CD4-positive, alpha-beta T cell (primary cell): ENCODE results near the gene UBAC2. TPM values are rescaled to one million over a fixed set of nuclear protein-coding genes. Genes with fewer than 3 reads are reported as not detected.

ENCODE experiments used
- ATAC-seq: fragments of 200-7000 bp; cut with Tn5 transposase; one replicate; pipeline ENCODE4 v1.10.0; 2022; ENCODE audit warnings: mild to moderate bottlenecking; ENCODE audit not compliant: poor library complexity
- CTCF ChIA-PET: fragments of 350-600 bp; sonication (Branson Sonifier 250); formaldehyde crosslinking; loops from one replicate; lab custom pipeline; 2021; ENCODE audit warnings: antibody characterized with exemption, inconsistent platforms; lab: Charles Lee
- POLR2A ChIA-PET: fragments of 350-600 bp; sonication (Branson Sonifier 250); formaldehyde crosslinking; loops from one replicate; lab custom pipeline; 2021; ENCODE audit warnings: antibody characterized with exemption, inconsistent platforms; lab: Charles Lee
- DNase-seq, 14 experiments: peaks; one replicate each; pipeline ENCODE4 v3.0.0-alpha.2; 2013 to 2020; ENCODE audit warnings: mixed read lengths in 2 of 14
- H3K27ac ChIP-seq, 2 donors: one replicate each; pipeline versions ENCODE4 v1.5.1 to v1.7.0; 2013; ENCODE audit warnings: low read length in 2 of 2, low read depth in 1 of 2, mild to moderate bottlenecking in 1 of 2
- H3K27me3 ChIP-seq, 2 experiments: 1 replicate in 1 of 2; 2 replicates in 1 of 2; pipeline versions ENCODE4 v1.6.1 to v1.7.0; 2013; ENCODE audit warnings: low read length in 2 of 2, control low read depth in 1 of 2, mild to moderate bottlenecking in 1 of 2, moderate library complexity in 1 of 2; ENCODE audit not compliant: insufficient read depth in 2 of 2, control insufficient read depth in 1 of 2
- H3K36me3 ChIP-seq: one replicate; pipeline ENCODE4 v1.6.1; 2013; ENCODE audit warnings: low read length, control low read depth; ENCODE audit not compliant: insufficient read depth
- H3K4me1 ChIP-seq: one replicate; pipeline ENCODE4 v1.6.1; 2013; ENCODE audit warnings: low read length, control low read depth; ENCODE audit not compliant: insufficient read depth
- H3K4me3 ChIP-seq: one replicate; pipeline ENCODE4 v1.5.1; 2013; ENCODE audit warnings: mild to moderate bottlenecking, low read length, moderate library complexity
- H3K9me3 ChIP-seq, 2 experiments: 1 replicate in 1 of 2; 2 replicates in 1 of 2; pipeline versions ENCODE4 v1.6.1 to v1.7.0; 2013; ENCODE audit warnings: low read length in 2 of 2, mild to moderate bottlenecking in 2 of 2, control low read depth in 1 of 2, moderate library complexity in 1 of 2; ENCODE audit not compliant: control insufficient read depth in 1 of 2, insufficient read depth in 1 of 2
- H3K27ac Mint-ChIP-seq: one replicate; pipeline ENCODE4 v1.8.0; 2020; ENCODE audit warnings: mixed read lengths
- H3K27me3 Mint-ChIP-seq: one replicate; pipeline ENCODE4 v1.8.0; 2021; ENCODE audit warnings: mixed read lengths
- H3K36me3 Mint-ChIP-seq: one replicate; pipeline ENCODE4 v1.8.0; 2021; ENCODE audit warnings: low read depth, mixed read lengths
- H3K4me1 Mint-ChIP-seq: one replicate; pipeline ENCODE4 v1.8.0; 2021; ENCODE audit warnings: low read depth, mixed read lengths
- H3K4me3 Mint-ChIP-seq: one replicate; pipeline ENCODE4 v1.8.0; 2020; ENCODE audit warnings: mild to moderate bottlenecking, mixed read lengths
- H3K9me3 Mint-ChIP-seq: one replicate; pipeline ENCODE4 v1.8.0; 2020; ENCODE audit warnings: mixed read lengths
- intact Hi-C, 2 experiments: fragments of 100-400 bp; cut with DNase I in 1 of 2; cut with micrococcal nuclease in 1 of 2; formaldehyde crosslinking; loops; one replicate each; pipeline versions ENCODE4 v1.15.1 to v1.9.0; 2023 to 2025; cut with DNase I, micrococcal nuclease
- total RNA-seq, 174 experiments: library from RNA in 2 of 174; stranded (reverse) in 2 of 174; gene quantifications; one replicate each; pipeline ENCODE4 v1.2.3 and lab custom pipeline; 2021 to 2026
- TF ChIP-seq, protein P1 (sequence below): fragments of 200-600 bp; IDR thresholded peaks from one replicate; pipeline ENCODE4 v1.8.0; 2022; ENCODE audit warnings: antibody characterized with exemption, mild to moderate bottlenecking

UBAC2 gene
- total RNA-seq, 2 experiments from 2014 or later, result 59.8 to 67.4 TPM

DNA sequence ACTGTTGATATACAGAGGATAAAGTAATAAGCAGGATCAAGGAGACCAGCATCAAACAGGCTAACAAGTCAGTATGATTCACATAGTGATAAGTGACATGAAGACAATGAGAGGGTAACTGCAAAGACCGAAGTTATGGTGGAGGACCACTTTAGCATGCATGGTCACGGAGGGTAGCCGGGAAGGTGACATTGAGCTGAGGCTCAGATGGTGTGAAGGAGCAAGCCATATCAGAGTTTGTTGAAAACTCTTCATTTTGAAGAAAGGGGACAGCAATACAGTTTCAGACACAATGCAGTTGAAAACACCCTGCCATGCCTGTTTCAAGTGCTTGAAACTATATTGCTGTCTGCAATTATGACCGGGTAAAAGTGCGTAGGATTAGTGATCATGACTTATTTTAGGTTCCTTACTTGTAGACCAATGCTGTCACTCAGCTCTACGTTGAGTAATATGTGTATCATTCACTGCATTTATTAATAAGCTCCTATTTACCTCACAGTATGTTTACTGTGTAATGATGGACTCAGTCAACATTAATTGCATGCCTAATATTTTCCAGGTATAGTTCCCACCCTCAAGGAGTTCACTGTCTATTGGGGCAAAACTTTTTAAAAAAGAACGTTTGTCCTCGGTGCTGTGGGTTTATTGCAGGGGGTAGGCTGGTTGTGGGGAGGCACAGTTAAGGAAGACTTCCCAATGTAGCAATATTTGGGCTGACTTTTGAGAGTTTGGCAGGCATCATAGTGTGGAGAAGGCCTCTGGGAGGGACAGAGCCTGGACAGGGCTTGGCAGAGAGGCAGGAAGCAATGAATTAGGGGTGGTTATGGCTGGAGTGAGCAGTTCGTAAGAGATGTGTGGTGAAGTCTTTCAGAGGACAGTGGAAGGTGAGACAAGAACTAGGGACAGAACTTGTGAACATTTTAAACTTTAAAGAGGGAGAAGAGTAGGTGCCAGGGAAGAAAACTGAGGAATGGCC is 3.2 kb downstream of the UBAC2 start:
- H3K9me3 Mint-ChIP-seq, result no peaks in the 10 kb centered on the region
- peaks cover 76% of the 10 kb centered on the region for H3K4me1 Mint-ChIP-seq
- DNase-seq (peak in 1 of 14 experiments; percentile 13), ATAC-seq (no peak)
- intact Hi-C loops, result loop anchor here (1.0 to 10.0 kb wide), 6 partner anchors 11 to 401 kb away; partner anchors contain the start of gene CLYBL (in 1 of the 2)
- no peaks in the 10 kb centered on the region for H3K9me3 ChIP-seq
- peak overlapping the region; percentile 93 for H3K27ac Mint-ChIP-seq
- no peaks in the 10 kb centered on the region for H3K27me3 Mint-ChIP-seq
- CTCF ChIA-PET, result interaction anchor here (0.8 to 9.3 kb wide), 8 partner anchors 11 to 62 kb away, joined by 4 to 48 read pairs (median 6); partner anchors contain the start of gene GPR18
- peaks cover 66% of the 10 kb centered on the region for H3K4me1 ChIP-seq
- POLR2A ChIA-PET, result interaction anchor here (0.8 to 11.7 kb wide), 9 partner anchors 14 to 115 kb away, joined by 3 to 259 read pairs (median 4); partner anchors contain the start of gene GPR18
- H3K4me3 Mint-ChIP-seq, result peak overlapping the region; percentile 91
- no peaks in the 10 kb centered on the region for H3K27me3 ChIP-seq
- H3K27ac ChIP-seq, result peak overlapping the region; percentile 57 to 60
- TF ChIP-seq, protein P1, sequence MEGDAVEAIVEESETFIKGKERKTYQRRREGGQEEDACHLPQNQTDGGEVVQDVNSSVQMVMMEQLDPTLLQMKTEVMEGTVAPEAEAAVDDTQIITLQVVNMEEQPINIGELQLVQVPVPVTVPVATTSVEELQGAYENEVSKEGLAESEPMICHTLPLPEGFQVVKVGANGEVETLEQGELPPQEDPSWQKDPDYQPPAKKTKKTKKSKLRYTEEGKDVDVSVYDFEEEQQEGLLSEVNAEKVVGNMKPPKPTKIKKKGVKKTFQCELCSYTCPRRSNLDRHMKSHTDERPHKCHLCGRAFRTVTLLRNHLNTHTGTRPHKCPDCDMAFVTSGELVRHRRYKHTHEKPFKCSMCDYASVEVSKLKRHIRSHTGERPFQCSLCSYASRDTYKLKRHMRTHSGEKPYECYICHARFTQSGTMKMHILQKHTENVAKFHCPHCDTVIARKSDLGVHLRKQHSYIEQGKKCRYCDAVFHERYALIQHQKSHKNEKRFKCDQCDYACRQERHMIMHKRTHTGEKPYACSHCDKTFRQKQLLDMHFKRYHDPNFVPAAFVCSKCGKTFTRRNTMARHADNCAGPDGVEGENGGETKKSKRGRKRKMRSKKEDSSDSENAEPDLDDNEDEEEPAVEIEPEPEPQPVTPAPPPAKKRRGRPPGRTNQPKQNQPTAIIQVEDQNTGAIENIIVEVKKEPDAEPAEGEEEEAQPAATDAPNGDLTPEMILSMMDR, result no peak
- H3K36me3 ChIP-seq, result peaks cover 21% of the 10 kb centered on the region
- H3K4me3 ChIP-seq, result peak overlapping the region; percentile 37
- H3K36me3 Mint-ChIP-seq, result peaks cover 55% of the 10 kb centered on the region

DNA sequence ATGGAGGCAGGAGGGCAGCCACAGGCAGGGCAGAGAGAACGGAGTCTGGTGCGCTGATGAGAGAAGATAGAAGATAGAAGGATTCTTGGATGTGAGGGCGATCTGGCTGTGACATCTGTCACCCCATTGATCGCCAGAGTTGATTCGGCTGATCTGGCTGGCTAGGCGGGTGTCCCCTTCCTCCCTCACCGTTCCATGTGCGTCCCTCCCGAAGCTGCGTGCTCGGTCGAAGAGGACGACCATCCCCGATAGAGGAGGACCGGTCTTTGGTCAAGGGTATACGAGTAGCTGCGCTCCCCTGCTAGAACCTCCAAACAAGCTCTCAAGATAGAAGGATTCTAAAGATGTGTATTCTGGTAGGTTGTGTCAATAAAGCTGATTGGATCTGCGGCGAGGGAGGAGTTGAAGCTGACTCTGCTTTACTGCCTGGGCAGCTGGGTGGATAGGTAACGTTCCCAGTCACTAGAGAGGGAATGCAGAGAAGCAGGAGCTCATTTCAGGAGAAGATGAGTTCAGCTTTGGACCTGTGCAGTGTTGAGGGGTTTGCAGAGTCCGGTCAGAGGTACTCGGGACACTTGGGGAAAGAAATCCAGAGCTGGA is 5.1 kb downstream of the UBAC2 start:
- TF ChIP-seq, protein P1, result no peak
- no peaks in the 10 kb centered on the region for H3K27me3 Mint-ChIP-seq
- ATAC-seq (no peak), DNase-seq (no peak)
- peak overlapping the region; percentile 93 for H3K27ac Mint-ChIP-seq
- H3K4me3 Mint-ChIP-seq, result peak overlapping the region; percentile 91
- Histone ChIP-seq H3K9me3 (no peaks in the 10 kb centered on the region), H3K27me3 (no peaks in the 10 kb centered on the region), H3K36me3 (peaks cover 25% of the 10 kb centered on the region), H3K4me3 (no peak overlapping the region), H3K27ac (peak overlapping the region in 1 of 2 donors; percentile 60), H3K4me1 (peaks cover 73% of the 10 kb centered on the region)
- peaks cover 83% of the 10 kb centered on the region for H3K4me1 Mint-ChIP-seq
- ChIA-PET CTCF (interaction anchor here (1.2 to 9.3 kb wide), 6 partner anchors 9 to 64 kb away, joined by 4 to 48 read pairs (median 6); no protein-coding TSS in a partner anchor), POLR2A (interaction anchor here (1.2 to 11.7 kb wide), 4 partner anchors 12 to 119 kb away, joined by 3 to 259 read pairs (median 96); partner anchors contain the start of gene GPR18)
- no peaks in the 10 kb centered on the region for H3K9me3 Mint-ChIP-seq
- intact Hi-C loops, result loop anchor here in 1 of 2 experiments (2.0 to 10.0 kb wide), 2 partner anchors 27 to 399 kb away; partner anchors contain the start of gene CLYBL
- peaks cover 57% of the 10 kb centered on the region for H3K36me3 Mint-ChIP-seq

DNA sequence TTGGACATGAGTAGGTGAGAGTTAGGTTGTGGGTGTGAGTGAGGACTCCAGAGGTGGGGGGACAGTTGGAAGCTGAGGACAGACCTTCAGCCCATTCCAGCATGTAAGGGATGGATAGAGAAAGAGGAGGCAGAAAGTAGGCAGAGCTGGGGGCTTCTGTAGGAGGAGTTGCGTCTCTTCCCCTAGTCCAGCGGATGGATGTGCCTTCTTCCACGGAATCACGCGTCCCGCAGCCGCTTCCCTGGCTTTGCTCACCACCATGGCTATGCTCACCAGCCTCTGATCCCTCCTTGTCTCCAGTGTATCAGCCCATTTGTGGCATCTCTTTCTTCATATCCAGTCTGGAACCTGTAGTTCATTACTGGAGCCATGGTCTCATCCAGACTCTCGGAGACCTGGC is 5.6 kb downstream of the UBAC2 start:
- Histone ChIP-seq H3K27me3 (no peaks in the 10 kb centered on the region), H3K27ac (no peak overlapping the region), H3K9me3 (no peaks in the 10 kb centered on the region), H3K4me3 (no peak overlapping the region), H3K4me1 (peaks cover 73% of the 10 kb centered on the region), H3K36me3 (peaks cover 25% of the 10 kb centered on the region)
- H3K27me3 Mint-ChIP-seq, result no peaks in the 10 kb centered on the region
- peaks cover 86% of the 10 kb centered on the region for H3K4me1 Mint-ChIP-seq
- ChIA-PET CTCF (interaction anchor here (1.2 to 9.3 kb wide), 4 partner anchors 13 to 64 kb away, joined by 4 to 48 read pairs (median 10); no protein-coding TSS in a partner anchor), POLR2A (interaction anchor here (11.3 to 11.7 kb wide), 2 partner anchors 11 to 50 kb away, joined by 186 to 259 read pairs; partner anchors contain the start of gene GPR18)
- H3K36me3 Mint-ChIP-seq, result peaks cover 60% of the 10 kb centered on the region
- H3K27ac Mint-ChIP-seq, result peak overlapping the region; percentile 93
- no peak for ATAC-seq
- peak in 1 of 14 experiments; percentile 6 for DNase-seq
- TF ChIP-seq, protein P1, result no peak
- H3K4me3 Mint-ChIP-seq, result peak overlapping the region; percentile 91
- H3K9me3 Mint-ChIP-seq, result no peaks in the 10 kb centered on the region
- intact Hi-C loops, result loop anchor here in 1 of 2 experiments (10.0 kb wide), 1 partner anchor 399 kb away; the partner anchor contains the start of gene CLYBL
